ENCODE data around the gene OR2T3. TPM values are rescaled to one million over a fixed set of nuclear protein-coding genes. Genes with fewer than 3 reads are reported as not detected.
"Not testable (repeated sequence)": the region's sequence is repeated elsewhere in the genome, so short reads cannot be mapped to it uniquely, and the experiment has no call there.

Gene OR2T3
- total and polyA plus RNA-seq, 2 of the 13 experiments (the other 11 are each of a cell fraction or from before 2014, with no cell fraction given), result not detected

GRCh38 chr1:248471154-248471553 lies 2.0 kb upstream of the OR2T3 start:
- Histone ChIP-seq H3K9me3 (ENCODE audit: low read length) (no peaks in the 10 kb centered on the region; the same call in 1 of the 2 replicates), H4K20me1 (ENCODE audit: insufficient read depth, low read length) (no peaks in the 10 kb centered on the region), H3K4me3 (replicated peaks in 1 of 3; ENCODE audit: insufficient read depth in 1 of 3, low read depth in 2 of 3, low read length in 3 of 3) (no peak overlapping the region), H3K27me3 (ENCODE audit: control insufficient read depth in 1 of 2, insufficient read depth in 2 of 2, low read length in 2 of 2) (no peaks in the 10 kb centered on the region), H3K9ac (ENCODE audit: insufficient read depth, low read depth, low read length) (no peak overlapping the region), H3K4me1 (ENCODE audit: insufficient read depth, low read length) (no peaks in the 10 kb centered on the region), H3K36me3 (replicated peaks in 1 of 2; ENCODE audit: control insufficient read depth in 1 of 2, insufficient read depth in 2 of 2, low read length in 2 of 2) (no peaks in the 10 kb centered on the region), H3K4me2 (ENCODE audit: low read depth, low read length) (no peak overlapping the region), H2AFZ (ENCODE audit: low read length) (no peak overlapping the region), H3K79me2 (ENCODE audit: insufficient read depth, low read length) (no peaks in the 10 kb centered on the region), H3K27ac (ENCODE audit: extremely low read length, insufficient read depth, low read length) (no peak overlapping the region)
- CTCF ChIA-PET (ENCODE audit: low intra/inter-chr PET ratio, low total read pairs), result no interaction called here
- FAIRE-seq (no peak), DNase-seq (ENCODE audit: low spot score) (no peak), ATAC-seq (no peak)
- BruUV-seq (replicated peaks), result no TSS peak
- no peak for TF ChIP-seq ZNF367 (CRISPR knock-in tag; IDR thresholded peaks at IDR 0.05; ENCODE audit: borderline replicate concordance)
- TF ChIP-seq PHF8 (CRISPR knock-in tag; IDR thresholded peaks at IDR 0.05), result no peak
- peak; percentile 43; the same call in 1 of the 2 replicates for TF ChIP-seq MAFF (IDR thresholded peaks at IDR 0.05; ENCODE audit: low read depth, low read length)
- TF ChIP-seq ZHX2 (IDR thresholded peaks at IDR 0.05; ENCODE audit: low read depth), result no peak
- TF ChIP-seq ZHX2 (CRISPR knock-in tag; IDR thresholded peaks at IDR 0.05; ENCODE audit: borderline replicate concordance), result no peak
- no peak for TF ChIP-seq HNRNPK (IDR thresholded peaks at IDR 0.05; ENCODE audit: low read depth, low read length, poor library complexity, severe bottlenecking)
- no peak for TF ChIP-seq ZNF674 (CRISPR knock-in tag; IDR thresholded peaks at IDR 0.05; ENCODE audit: low read depth)
- TF ChIP-seq MAFK (conservative IDR thresholded peaks at IDR 0.05 in 1 of 2, IDR thresholded peaks at IDR 0.05 in 1 of 2; ENCODE audit: low read length in 2 of 2), result peak; percentile 19 to 64; a peak in 2 of 4 replicates
- TF ChIP-seq ZBTB42 (CRISPR knock-in tag; IDR thresholded peaks at IDR 0.05), result no peak
- TF ChIP-seq FOXM1 (CRISPR knock-in tag; IDR thresholded peaks at IDR 0.05), result no peak
- no peak for TF ChIP-seq CC2D1A (CRISPR knock-in tag; IDR thresholded peaks at IDR 0.05)
- TF ChIP-seq RBFOX2 (IDR thresholded peaks at IDR 0.05; ENCODE audit: low read depth, low read length), result no peak
- intact Hi-C loops (cut with micrococcal nuclease; ENCODE audit: unreplicated experiment), result no loop called here
- POLR2A ChIA-PET, result no interaction called here
- WGBS (ENCODE audit: low lambda C conversion rate), result 25% methylated on average over 4 of the region's 4 CpGs
- in situ Hi-C loops (cut with HindIII; ENCODE audit: extremely low pct_ligation_motif_present, low pct_unique_long_range_greater_than_20kb), result no loop called here

DNA sequence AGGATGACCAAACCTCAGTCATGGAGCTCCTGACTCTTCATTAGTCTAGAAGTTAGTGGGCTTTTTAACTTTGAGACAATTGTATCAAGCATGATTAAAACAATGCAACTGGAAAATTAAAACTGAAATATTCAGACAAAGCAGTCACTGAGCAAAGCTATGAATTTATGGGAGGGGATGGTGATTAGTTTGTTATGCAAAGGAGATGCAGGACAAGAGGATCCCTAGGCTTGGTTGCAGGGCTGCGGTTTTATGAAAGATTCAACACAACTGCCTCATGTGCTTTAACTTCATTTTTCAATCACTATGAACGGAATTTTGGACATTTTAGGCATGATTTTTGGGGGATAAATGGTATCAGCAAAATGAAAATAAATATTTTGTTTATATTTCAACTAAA lies 1.0 kb upstream of the OR2T3 start:
- H3K79me2 ChIP-seq (ENCODE audit: insufficient read depth, low read length); H3K4me1 ChIP-seq (ENCODE audit: insufficient read depth, low read length); FAIRE-seq; POLR2A ChIA-PET; ATAC-seq; CTCF ChIA-PET (ENCODE audit: low intra/inter-chr PET ratio, low total read pairs); H3K27me3 ChIP-seq (ENCODE audit: control insufficient read depth in 1 of 2, insufficient read depth in 2 of 2, low read length in 2 of 2); DNase-seq (ENCODE audit: low spot score); H3K27ac ChIP-seq (ENCODE audit: extremely low read length, insufficient read depth, low read length); H3K4me2 ChIP-seq (ENCODE audit: low read depth, low read length); H3K36me3 ChIP-seq (replicated peaks in 1 of 2; ENCODE audit: control insufficient read depth in 1 of 2, insufficient read depth in 2 of 2, low read length in 2 of 2); in situ Hi-C loops (cut with HindIII; ENCODE audit: extremely low pct_ligation_motif_present, low pct_unique_long_range_greater_than_20kb); BruUV-seq (replicated peaks); intact Hi-C loops (cut with micrococcal nuclease; ENCODE audit: unreplicated experiment); H3K9ac ChIP-seq (ENCODE audit: insufficient read depth, low read depth, low read length); H4K20me1 ChIP-seq (ENCODE audit: insufficient read depth, low read length); H2AFZ ChIP-seq (ENCODE audit: low read length); H3K9me3 ChIP-seq (ENCODE audit: low read length); H3K4me3 ChIP-seq (replicated peaks in 1 of 3; ENCODE audit: insufficient read depth in 1 of 3, low read depth in 2 of 3, low read length in 3 of 3): not testable (repeated sequence)
- WGBS (ENCODE audit: low lambda C conversion rate), result 18% methylated on average over 2 of the region's 2 CpGs

Measured in HepG2 (cell line).